ENCODE measurements around the gene PBX4. TPM values are rescaled to one million over a fixed set of nuclear protein-coding genes. Genes with fewer than 3 reads are reported as not detected.

PBX4 gene
- total and polyA plus RNA-seq, 2 donors (not counting 1 experiment from before 2014, with no cell fraction given), result 11.7 TPM

- Histone ChIP-seq H3K9me3 (ENCODE audit: control extremely low read depth in 1 of 3, control insufficient read depth in 2 of 3, insufficient read depth in 1 of 3, low read length in 2 of 3) (peaks cover 0 to 2% (median 0%) of the 10 kb centered on the region in 3 donors), H3K9ac (ENCODE audit: low read length) (no peak overlapping the region), H4K20me1 (ENCODE audit: control insufficient read depth, insufficient read depth, low read length, poor library complexity, severe bottlenecking) (peaks cover 16% of the 10 kb centered on the region), H3K79me2 (ENCODE audit: control insufficient read depth, insufficient read depth, low read length) (peaks cover 6% of the 10 kb centered on the region), H3K4me2 (replicated peaks; ENCODE audit: low read depth, low read length, poor library complexity, severe bottlenecking) (no peak overlapping the region), H3K36me3 (replicated peaks in 1 of 2; ENCODE audit: control extremely low read depth in 1 of 2, control insufficient read depth in 1 of 2, extremely low read depth in 1 of 2, insufficient read depth in 2 of 2, low read length in 1 of 2) (peaks cover 0 to 42% of the 10 kb centered on the region in 2 experiments), H3K27me3 (replicated peaks in 1 of 4; ENCODE audit: control extremely low read depth in 1 of 4, control insufficient read depth in 3 of 4, insufficient read depth in 4 of 4, low read length in 3 of 4) (no peaks in the 10 kb centered on the region), H2AFZ (ENCODE audit: insufficient read depth, low read depth, low read length, poor library complexity, severe bottlenecking) (no peak overlapping the region), H3K27ac (ENCODE audit: low read length in 2 of 2) (peak overlapping the region in 1 of 2 donors; percentile 19), H3K4me1 (ENCODE audit: control insufficient read depth in 2 of 2, insufficient read depth in 2 of 2, low read length in 2 of 2) (peaks cover 7 to 19% of the 10 kb centered on the region in 2 donors), H3K4me3 (ENCODE audit: control extremely low read depth in 1 of 5, extremely low read depth in 1 of 5, insufficient read depth in 1 of 5, low read depth in 2 of 5, low read length in 4 of 5) (no peak overlapping the region)
- H3K27me3 Mint-ChIP-seq, result no peaks in the 10 kb centered on the region
- no peak for ATAC-seq (ENCODE audit: low read depth)
- H3K9me3 Mint-ChIP-seq (ENCODE audit: insufficient read depth), result no peaks in the 10 kb centered on the region
- peaks cover 22% of the 10 kb centered on the region for H3K4me1 Mint-ChIP-seq
- no peak overlapping the region for H3K27ac Mint-ChIP-seq
- TF ChIP-seq CTCF (IDR thresholded peaks at IDR 0.05) (no peak), EZH2 (IDR thresholded peaks at IDR 0.05; ENCODE audit: borderline replicate concordance, insufficient read depth, low read depth, low read length, poor library complexity, severe bottlenecking) (no peak)
- 93% methylated on average over 10 of the region's 11 CpGs for WGBS (ENCODE audit: insufficient coverage)
- no peak for DNase-seq
- no peak overlapping the region for H3K4me3 Mint-ChIP-seq
- intact Hi-C loops (cut with micrococcal nuclease), result no loop called here
- CTCF ChIA-PET, result no interaction called here
- POLR2A ChIA-PET, result no interaction called here
These were observed 11.6 kb upstream of the PBX4 start for GRCh38 chr19:19630062-19630414.

- TF ChIP-seq EZH2 (IDR thresholded peaks at IDR 0.05; ENCODE audit: borderline replicate concordance, insufficient read depth, low read depth, low read length, poor library complexity, severe bottlenecking), result no peak
- no peak for TF ChIP-seq CTCF (IDR thresholded peaks at IDR 0.05)
- H3K4me1 Mint-ChIP-seq, result peaks cover 20% of the 10 kb centered on the region
- DNase-seq, result no peak
- Histone ChIP-seq H3K79me2 (ENCODE audit: control insufficient read depth, insufficient read depth, low read length) (no peaks in the 10 kb centered on the region), H3K4me2 (replicated peaks; ENCODE audit: low read depth, low read length, poor library complexity, severe bottlenecking) (peak overlapping the region; percentile 98), H3K36me3 (replicated peaks in 1 of 2; ENCODE audit: control extremely low read depth in 1 of 2, control insufficient read depth in 1 of 2, extremely low read depth in 1 of 2, insufficient read depth in 2 of 2, low read length in 1 of 2) (peaks cover 0 to 28% of the 10 kb centered on the region in 2 experiments), H3K4me1 (ENCODE audit: control insufficient read depth in 2 of 2, insufficient read depth in 2 of 2, low read length in 2 of 2) (peaks cover 7 to 15% of the 10 kb centered on the region in 2 donors), H3K4me3 (ENCODE audit: control extremely low read depth in 1 of 5, extremely low read depth in 1 of 5, insufficient read depth in 1 of 5, low read depth in 2 of 5, low read length in 4 of 5) (peak overlapping the region in 4 of 5 experiments; percentile 60 to 79 (median 70)), H4K20me1 (ENCODE audit: control insufficient read depth, insufficient read depth, low read length, poor library complexity, severe bottlenecking) (peaks cover 2% of the 10 kb centered on the region), H3K9ac (ENCODE audit: low read length) (peak overlapping the region; percentile 77), H2AFZ (ENCODE audit: insufficient read depth, low read depth, low read length, poor library complexity, severe bottlenecking) (peak overlapping the region; percentile 76), H3K27me3 (replicated peaks in 1 of 4; ENCODE audit: control extremely low read depth in 1 of 4, control insufficient read depth in 3 of 4, insufficient read depth in 4 of 4, low read length in 3 of 4) (no peaks in the 10 kb centered on the region), H3K9me3 (ENCODE audit: control extremely low read depth in 1 of 3, control insufficient read depth in 2 of 3, insufficient read depth in 1 of 3, low read length in 2 of 3) (peaks cover 0 to 2% (median 0%) of the 10 kb centered on the region in 3 donors), H3K27ac (ENCODE audit: low read length in 2 of 2) (peak overlapping the region; percentile 47 to 71)
- ChIA-PET POLR2A (interaction anchor here (0.5 to 1.4 kb wide), 10 partner anchors 10 to 220 kb away, joined by 3 to 8 read pairs (median 5); partner anchors contain the start of genes ATP13A1, NDUFA13, PBX4 and TSSK6), CTCF (interaction anchor here (0.8 to 1.3 kb wide), 5 partner anchors 9 to 331 kb away, joined by 4 to 8 read pairs (median 5); partner anchors contain the start of gene ATP13A1)
- H3K9me3 Mint-ChIP-seq (ENCODE audit: insufficient read depth), result no peaks in the 10 kb centered on the region
- peak; percentile 23 for ATAC-seq (ENCODE audit: low read depth)
- intact Hi-C loops (cut with micrococcal nuclease), result loop anchor here (1.0 kb wide), 3 partner anchors 10 to 40 kb away; partner anchors contain the start of genes GMIP, PBX4 and ZNF101
- peak overlapping the region; percentile 92 for H3K4me3 Mint-ChIP-seq
- no peaks in the 10 kb centered on the region for H3K27me3 Mint-ChIP-seq
- peak overlapping the region; percentile 90 for H3K27ac Mint-ChIP-seq
- 13% methylated on average over 48 of the region's 51 CpGs for WGBS (ENCODE audit: insufficient coverage)
These were observed 10.1 kb upstream of the PBX4 start for GRCh38 chr19:19628501-19629134.
